Measurements from ENCODE around the gene FBXO38.

The FBXO38 gene

DNA sequence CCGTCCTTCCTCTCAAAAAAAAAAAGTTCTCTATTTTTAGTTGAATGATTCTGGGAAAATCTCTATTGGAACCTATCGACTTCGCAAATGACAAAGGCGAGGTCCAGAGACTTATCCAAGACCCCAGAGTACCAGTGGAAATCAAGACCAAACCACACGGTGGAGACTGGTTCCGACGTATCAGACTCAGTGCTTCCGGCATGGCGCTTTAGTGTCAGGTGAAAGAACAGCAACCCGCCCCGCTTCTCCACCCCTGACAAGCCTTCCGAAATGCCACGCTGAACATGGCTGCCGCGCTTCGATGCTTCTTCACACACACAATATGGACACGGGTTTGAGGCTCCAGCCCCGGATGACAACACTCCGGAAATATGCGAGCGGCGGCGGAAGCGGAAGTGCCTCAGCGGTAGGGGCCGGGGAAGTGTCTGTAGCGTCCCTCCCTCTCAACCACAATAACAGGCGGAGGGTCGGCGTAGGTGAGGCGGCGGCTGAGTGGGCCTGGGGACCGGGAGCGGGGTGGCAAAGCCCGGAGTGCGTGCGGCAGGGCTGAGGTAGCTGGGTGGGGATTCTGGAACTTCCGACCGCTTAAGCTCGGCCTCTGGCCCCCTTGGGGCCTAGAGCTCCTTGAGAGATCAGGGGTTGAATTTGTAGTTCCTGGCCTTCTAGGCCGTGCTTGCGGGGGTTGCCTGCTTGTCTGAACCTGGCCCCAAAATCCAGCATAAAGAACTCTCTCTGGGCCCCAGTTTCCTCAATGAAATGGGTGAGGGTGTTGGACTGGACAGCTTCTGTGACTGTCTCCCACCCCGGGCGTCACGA, at the start of gene FBXO38 (continued):
- TF ChIP-seq ZNF792 (tag by site-specific recombination; IDR thresholded peaks at IDR 0.05) (no peak), ZNF776 (tag by site-specific recombination; IDR thresholded peaks at IDR 0.05; ENCODE audit: borderline replicate concordance) (no peak), ZNF530 (tag by site-specific recombination; IDR thresholded peaks at IDR 0.05; ENCODE audit: low read depth) (no peak), ZSCAN23 (tag by site-specific recombination; IDR thresholded peaks at IDR 0.05) (no peak), ZNF600 (tag by site-specific recombination; IDR thresholded peaks at IDR 0.05) (0 out of 2 replicates have a peak, but pooled peaks have one; percentile 36), GLI2 (tag by site-specific recombination; IDR thresholded peaks at IDR 0.05; ENCODE audit: borderline replicate concordance, low read depth) (no peak), ZNF121 (tag by site-specific recombination; IDR thresholded peaks at IDR 0.05) (no peak), FEZF1 (tag by site-specific recombination; IDR thresholded peaks at IDR 0.05) (no peak), OSR2 (tag by site-specific recombination; IDR thresholded peaks at IDR 0.05) (no peak), ZNF670 (tag by site-specific recombination; IDR thresholded peaks at IDR 0.05; ENCODE audit: low read depth) (no peak), ZNF596 (tag by site-specific recombination; IDR thresholded peaks at IDR 0.05) (no peak), ZBTB7A (tag by site-specific recombination; IDR thresholded peaks at IDR 0.05; ENCODE audit: low read depth) (no peak), KLF8 (tag by site-specific recombination; IDR thresholded peaks at IDR 0.05) (peak; percentile 70; the same call in 1 of the 2 replicates), ZNF394 (tag by site-specific recombination; IDR thresholded peaks at IDR 0.05; ENCODE audit: borderline replicate concordance) (peak; percentile 99), ZNF664 (tag by site-specific recombination; IDR thresholded peaks at IDR 0.05) (no peak), ZNF514 (tag by site-specific recombination; IDR thresholded peaks at IDR 0.05) (no peak), ZNF23 (tag by site-specific recombination; IDR thresholded peaks at IDR 0.05; ENCODE audit: borderline replicate concordance) (no peak), WT1 (tag by site-specific recombination; IDR thresholded peaks at IDR 0.05) (no peak), SP3 (tag by site-specific recombination; IDR thresholded peaks at IDR 0.05) (peak; percentile 87), ZNF155 (tag by site-specific recombination; IDR thresholded peaks at IDR 0.05) (no peak), ZNF335 (tag by site-specific recombination; conservative IDR thresholded peaks at IDR 0.05) (peak; percentile 81), ZNF138 (tag by site-specific recombination; IDR thresholded peaks at IDR 0.05; ENCODE audit: borderline replicate concordance) (no peak), ZNF837 (tag by site-specific recombination; IDR thresholded peaks at IDR 0.05) (no peak)
- TF ChIP-seq, protein P1, sequence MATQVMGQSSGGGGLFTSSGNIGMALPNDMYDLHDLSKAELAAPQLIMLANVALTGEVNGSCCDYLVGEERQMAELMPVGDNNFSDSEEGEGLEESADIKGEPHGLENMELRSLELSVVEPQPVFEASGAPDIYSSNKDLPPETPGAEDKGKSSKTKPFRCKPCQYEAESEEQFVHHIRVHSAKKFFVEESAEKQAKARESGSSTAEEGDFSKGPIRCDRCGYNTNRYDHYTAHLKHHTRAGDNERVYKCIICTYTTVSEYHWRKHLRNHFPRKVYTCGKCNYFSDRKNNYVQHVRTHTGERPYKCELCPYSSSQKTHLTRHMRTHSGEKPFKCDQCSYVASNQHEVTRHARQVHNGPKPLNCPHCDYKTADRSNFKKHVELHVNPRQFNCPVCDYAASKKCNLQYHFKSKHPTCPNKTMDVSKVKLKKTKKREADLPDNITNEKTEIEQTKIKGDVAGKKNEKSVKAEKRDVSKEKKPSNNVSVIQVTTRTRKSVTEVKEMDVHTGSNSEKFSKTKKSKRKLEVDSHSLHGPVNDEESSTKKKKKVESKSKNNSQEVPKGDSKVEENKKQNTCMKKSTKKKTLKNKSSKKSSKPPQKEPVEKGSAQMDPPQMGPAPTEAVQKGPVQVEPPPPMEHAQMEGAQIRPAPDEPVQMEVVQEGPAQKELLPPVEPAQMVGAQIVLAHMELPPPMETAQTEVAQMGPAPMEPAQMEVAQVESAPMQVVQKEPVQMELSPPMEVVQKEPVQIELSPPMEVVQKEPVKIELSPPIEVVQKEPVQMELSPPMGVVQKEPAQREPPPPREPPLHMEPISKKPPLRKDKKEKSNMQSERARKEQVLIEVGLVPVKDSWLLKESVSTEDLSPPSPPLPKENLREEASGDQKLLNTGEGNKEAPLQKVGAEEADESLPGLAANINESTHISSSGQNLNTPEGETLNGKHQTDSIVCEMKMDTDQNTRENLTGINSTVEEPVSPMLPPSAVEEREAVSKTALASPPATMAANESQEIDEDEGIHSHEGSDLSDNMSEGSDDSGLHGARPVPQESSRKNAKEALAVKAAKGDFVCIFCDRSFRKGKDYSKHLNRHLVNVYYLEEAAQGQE (tag by site-specific recombination; IDR thresholded peaks at IDR 0.05), result no peak
- TF ChIP-seq, protein P2, sequence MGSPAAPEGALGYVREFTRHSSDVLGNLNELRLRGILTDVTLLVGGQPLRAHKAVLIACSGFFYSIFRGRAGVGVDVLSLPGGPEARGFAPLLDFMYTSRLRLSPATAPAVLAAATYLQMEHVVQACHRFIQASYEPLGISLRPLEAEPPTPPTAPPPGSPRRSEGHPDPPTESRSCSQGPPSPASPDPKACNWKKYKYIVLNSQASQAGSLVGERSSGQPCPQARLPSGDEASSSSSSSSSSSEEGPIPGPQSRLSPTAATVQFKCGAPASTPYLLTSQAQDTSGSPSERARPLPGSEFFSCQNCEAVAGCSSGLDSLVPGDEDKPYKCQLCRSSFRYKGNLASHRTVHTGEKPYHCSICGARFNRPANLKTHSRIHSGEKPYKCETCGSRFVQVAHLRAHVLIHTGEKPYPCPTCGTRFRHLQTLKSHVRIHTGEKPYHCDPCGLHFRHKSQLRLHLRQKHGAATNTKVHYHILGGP (tag by site-specific recombination; IDR thresholded peaks at IDR 0.05), result no peak
- TF ChIP-seq, protein P3, sequence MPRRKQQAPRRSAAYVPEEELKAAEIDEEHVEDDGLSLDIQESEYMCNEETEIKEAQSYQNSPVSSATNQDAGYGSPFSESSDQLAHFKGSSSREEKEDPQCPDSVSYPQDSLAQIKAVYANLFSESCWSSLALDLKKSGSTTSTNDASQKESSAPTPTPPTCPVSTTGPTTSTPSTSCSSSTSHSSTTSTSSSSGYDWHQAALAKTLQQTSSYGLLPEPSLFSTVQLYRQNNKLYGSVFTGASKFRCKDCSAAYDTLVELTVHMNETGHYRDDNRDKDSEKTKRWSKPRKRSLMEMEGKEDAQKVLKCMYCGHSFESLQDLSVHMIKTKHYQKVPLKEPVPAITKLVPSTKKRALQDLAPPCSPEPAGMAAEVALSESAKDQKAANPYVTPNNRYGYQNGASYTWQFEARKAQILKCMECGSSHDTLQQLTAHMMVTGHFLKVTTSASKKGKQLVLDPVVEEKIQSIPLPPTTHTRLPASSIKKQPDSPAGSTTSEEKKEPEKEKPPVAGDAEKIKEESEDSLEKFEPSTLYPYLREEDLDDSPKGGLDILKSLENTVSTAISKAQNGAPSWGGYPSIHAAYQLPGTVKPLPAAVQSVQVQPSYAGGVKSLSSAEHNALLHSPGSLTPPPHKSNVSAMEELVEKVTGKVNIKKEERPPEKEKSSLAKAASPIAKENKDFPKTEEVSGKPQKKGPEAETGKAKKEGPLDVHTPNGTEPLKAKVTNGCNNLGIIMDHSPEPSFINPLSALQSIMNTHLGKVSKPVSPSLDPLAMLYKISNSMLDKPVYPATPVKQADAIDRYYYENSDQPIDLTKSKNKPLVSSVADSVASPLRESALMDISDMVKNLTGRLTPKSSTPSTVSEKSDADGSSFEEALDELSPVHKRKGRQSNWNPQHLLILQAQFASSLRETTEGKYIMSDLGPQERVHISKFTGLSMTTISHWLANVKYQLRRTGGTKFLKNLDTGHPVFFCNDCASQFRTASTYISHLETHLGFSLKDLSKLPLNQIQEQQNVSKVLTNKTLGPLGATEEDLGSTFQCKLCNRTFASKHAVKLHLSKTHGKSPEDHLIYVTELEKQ (tag by site-specific recombination; IDR thresholded peaks at IDR 0.05; ENCODE audit: borderline replicate concordance), result no peak
- TF ChIP-seq, protein P4, sequence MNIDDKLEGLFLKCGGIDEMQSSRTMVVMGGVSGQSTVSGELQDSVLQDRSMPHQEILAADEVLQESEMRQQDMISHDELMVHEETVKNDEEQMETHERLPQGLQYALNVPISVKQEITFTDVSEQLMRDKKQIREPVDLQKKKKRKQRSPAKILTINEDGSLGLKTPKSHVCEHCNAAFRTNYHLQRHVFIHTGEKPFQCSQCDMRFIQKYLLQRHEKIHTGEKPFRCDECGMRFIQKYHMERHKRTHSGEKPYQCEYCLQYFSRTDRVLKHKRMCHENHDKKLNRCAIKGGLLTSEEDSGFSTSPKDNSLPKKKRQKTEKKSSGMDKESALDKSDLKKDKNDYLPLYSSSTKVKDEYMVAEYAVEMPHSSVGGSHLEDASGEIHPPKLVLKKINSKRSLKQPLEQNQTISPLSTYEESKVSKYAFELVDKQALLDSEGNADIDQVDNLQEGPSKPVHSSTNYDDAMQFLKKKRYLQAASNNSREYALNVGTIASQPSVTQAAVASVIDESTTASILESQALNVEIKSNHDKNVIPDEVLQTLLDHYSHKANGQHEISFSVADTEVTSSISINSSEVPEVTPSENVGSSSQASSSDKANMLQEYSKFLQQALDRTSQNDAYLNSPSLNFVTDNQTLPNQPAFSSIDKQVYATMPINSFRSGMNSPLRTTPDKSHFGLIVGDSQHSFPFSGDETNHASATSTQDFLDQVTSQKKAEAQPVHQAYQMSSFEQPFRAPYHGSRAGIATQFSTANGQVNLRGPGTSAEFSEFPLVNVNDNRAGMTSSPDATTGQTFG (tag by site-specific recombination; IDR thresholded peaks at IDR 0.05; ENCODE audit: borderline replicate concordance), result no peak
- TF ChIP-seq, protein P5, sequence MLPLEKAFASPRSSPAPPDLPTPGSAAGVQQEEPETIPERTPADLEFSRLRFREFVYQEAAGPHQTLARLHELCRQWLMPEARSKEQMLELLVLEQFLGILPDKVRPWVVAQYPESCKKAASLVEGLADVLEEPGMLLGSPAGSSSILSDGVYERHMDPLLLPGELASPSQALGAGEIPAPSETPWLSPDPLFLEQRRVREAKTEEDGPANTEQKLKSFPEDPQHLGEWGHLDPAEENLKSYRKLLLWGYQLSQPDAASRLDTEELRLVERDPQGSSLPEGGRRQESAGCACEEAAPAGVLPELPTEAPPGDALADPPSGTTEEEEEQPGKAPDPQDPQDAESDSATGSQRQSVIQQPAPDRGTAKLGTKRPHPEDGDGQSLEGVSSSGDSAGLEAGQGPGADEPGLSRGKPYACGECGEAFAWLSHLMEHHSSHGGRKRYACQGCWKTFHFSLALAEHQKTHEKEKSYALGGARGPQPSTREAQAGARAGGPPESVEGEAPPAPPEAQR (tag by site-specific recombination; IDR thresholded peaks at IDR 0.05), result no peak
